Measurements from ENCODE around the gene CYP4F22. TPM values are rescaled to one million over a fixed set of nuclear protein-coding genes. Genes with fewer than 3 reads are reported as not detected.

The CYP4F22 gene
- total RNA-seq, 2 experiments from 2014 or later: 0.19 to 0.28 TPM

- H3K9me3 Mint-ChIP-seq: no peaks in the 10 kb centered on the region
- Histone ChIP-seq H3K9me3 (ENCODE audit: control insufficient read depth in 1 of 2, insufficient read depth in 1 of 2, low read length in 2 of 2) (no peaks in the 10 kb centered on the region), H3K27me3 (ENCODE audit: control insufficient read depth in 1 of 2, insufficient read depth in 2 of 2, low read length in 2 of 2) (peaks cover 0 to 3% of the 10 kb centered on the region in 2 experiments), H3K4me1 (ENCODE audit: insufficient read depth, low read length) (peaks cover 20% of the 10 kb centered on the region), H3K4me3 (ENCODE audit: low read length) (no peak overlapping the region), H3K36me3 (ENCODE audit: insufficient read depth, low read length) (no peaks in the 10 kb centered on the region), H3K27ac (ENCODE audit: low read depth in 1 of 2, low read length in 2 of 2) (no peak overlapping the region)
- POLR2A ChIA-PET: interaction anchor here (0.8 to 3.7 kb wide), 2 partner anchors 125 to 138 kb away, joined by 5 to 99 read pairs; partner anchors contain the start of gene AKAP8L
- peaks cover 10% of the 10 kb centered on the region for H3K27me3 Mint-ChIP-seq
- DNase-seq (no peak), ATAC-seq (ENCODE audit: poor library complexity) (no peak)
- no peaks in the 10 kb centered on the region for H3K36me3 Mint-ChIP-seq (ENCODE audit: low read depth)
- CTCF ChIA-PET: interaction anchor here (1.0 to 4.4 kb wide), 2 partner anchors 138 to 291 kb away, joined by 4 to 105 read pairs; partner anchors contain the start of gene AKAP8L
- peaks cover 13% of the 10 kb centered on the region for H3K4me1 Mint-ChIP-seq (ENCODE audit: low read depth)
- no peak overlapping the region for H3K4me3 Mint-ChIP-seq
- no peak overlapping the region for H3K27ac Mint-ChIP-seq
- intact Hi-C loops (cut with DNase I, micrococcal nuclease): loop anchor here (2.0 to 5.0 kb wide), 3 partner anchors 90 to 226 kb away; partner anchors contain the start of gene AKAP8 (in 1 of the 2)
- TF ChIP-seq CTCF (IDR thresholded peaks at IDR 0.05): no peak
These were observed 48.9 kb downstream of the CYP4F22 start for GRCh38 chr19:15557223-15557622.

- ChIA-PET POLR2A (no interaction called here), CTCF (no interaction called here)
- Mint-ChIP-seq H3K27me3 (peaks cover 39% of the 10 kb centered on the region), H3K4me3 (no peak overlapping the region), H3K4me1 (ENCODE audit: low read depth) (no peaks in the 10 kb centered on the region), H3K27ac (no peak overlapping the region), H3K36me3 (ENCODE audit: low read depth) (no peaks in the 10 kb centered on the region), H3K9me3 (no peaks in the 10 kb centered on the region)
- H3K9me3 ChIP-seq (ENCODE audit: control insufficient read depth in 1 of 2, insufficient read depth in 1 of 2, low read length in 2 of 2): no peaks in the 10 kb centered on the region
- H3K27me3 ChIP-seq (ENCODE audit: control insufficient read depth in 1 of 2, insufficient read depth in 2 of 2, low read length in 2 of 2): peaks cover 2 to 3% of the 10 kb centered on the region in 2 experiments
- no peaks in the 10 kb centered on the region for H3K4me1 ChIP-seq (ENCODE audit: insufficient read depth, low read length)
- no peaks in the 10 kb centered on the region for H3K36me3 ChIP-seq (ENCODE audit: insufficient read depth, low read length)
- intact Hi-C loops (cut with DNase I, micrococcal nuclease): no loop called here
- TF ChIP-seq CTCF (IDR thresholded peaks at IDR 0.05): no peak
- DNase-seq (no peak), ATAC-seq (ENCODE audit: poor library complexity) (no peak)
- no peak overlapping the region for H3K4me3 ChIP-seq (ENCODE audit: low read length)
- no peak overlapping the region for H3K27ac ChIP-seq (ENCODE audit: low read depth in 1 of 2, low read length in 2 of 2)
These were observed 53.8 kb downstream of the CYP4F22 start for GRCh38 chr19:15562145-15562544.

GRCh38 chr19:15562861-15563260 is 54.5 kb downstream of the CYP4F22 start:
- Mint-ChIP-seq H3K4me3 (no peak overlapping the region), H3K27ac (no peak overlapping the region), H3K9me3 (no peaks in the 10 kb centered on the region), H3K36me3 (ENCODE audit: low read depth) (no peaks in the 10 kb centered on the region), H3K27me3 (peaks cover 40% of the 10 kb centered on the region), H3K4me1 (ENCODE audit: low read depth) (no peaks in the 10 kb centered on the region)
- ChIA-PET CTCF (no interaction called here), POLR2A (no interaction called here)
- ATAC-seq (ENCODE audit: poor library complexity) (no peak), DNase-seq (no peak)
- intact Hi-C loops (cut with DNase I, micrococcal nuclease): no loop called here
- no peak overlapping the region for H3K4me3 ChIP-seq (ENCODE audit: low read length)
- TF ChIP-seq CTCF (IDR thresholded peaks at IDR 0.05): no peak
- H3K4me1 ChIP-seq (ENCODE audit: insufficient read depth, low read length): no peaks in the 10 kb centered on the region
- H3K27ac ChIP-seq (ENCODE audit: low read depth in 1 of 2, low read length in 2 of 2): no peak overlapping the region
- no peaks in the 10 kb centered on the region for H3K9me3 ChIP-seq (ENCODE audit: control insufficient read depth in 1 of 2, insufficient read depth in 1 of 2, low read length in 2 of 2)
- no peaks in the 10 kb centered on the region for H3K36me3 ChIP-seq (ENCODE audit: insufficient read depth, low read length)
- H3K27me3 ChIP-seq (ENCODE audit: control insufficient read depth in 1 of 2, insufficient read depth in 2 of 2, low read length in 2 of 2): peaks cover 2 to 3% of the 10 kb centered on the region in 2 experiments
